Muscle of leg (tissue), 16 donors: ENCODE data around the gene CARD16. TPM values are rescaled to one million over a fixed set of nuclear protein-coding genes. Genes with fewer than 3 reads are reported as not detected.
"Not testable (repeated sequence)": the region's sequence is repeated elsewhere in the genome, so short reads cannot be mapped to it uniquely, and the experiment has no call there.

Experiments
- DNase-seq: peaks from one replicate; pipeline ENCODE4 v3.0.0; 2013
- H3K27ac ChIP-seq: one replicate; pipeline ENCODE4 v1.5.1; 2013; ENCODE audit warnings: mild to moderate bottlenecking, low read length, control low read depth
- H3K27me3 ChIP-seq: one replicate; pipeline ENCODE4 v1.6.1; 2013; ENCODE audit warnings: low read length; ENCODE audit not compliant: control insufficient read depth, insufficient read depth
- H3K36me3 ChIP-seq: one replicate; pipeline ENCODE4 v1.6.1; 2013; ENCODE audit warnings: low read length; ENCODE audit not compliant: control insufficient read depth, insufficient read depth
- H3K4me1 ChIP-seq: one replicate; pipeline ENCODE4 v1.6.1; 2013; ENCODE audit warnings: low read length; ENCODE audit not compliant: control insufficient read depth, insufficient read depth
- H3K4me3 ChIP-seq: one replicate; pipeline ENCODE4 v1.5.1; 2013; ENCODE audit warnings: low read length, control low read depth
- H3K9me3 ChIP-seq: replicated peaks from 2 replicates; pipeline ENCODE4 v1.6.1; 2013; ENCODE audit warnings: low read depth, low read length; ENCODE audit not compliant: control insufficient read depth
- WGBS: methylation state at CpG from one replicate; pipeline ENCODE4 v1.1.5; 2013; ENCODE audit warnings: missing lambda C conversion rate; ENCODE audit not compliant: insufficient coverage; 5-methylcytosine and 5-hydroxymethylcytosine counted together
- long read RNA-seq, 11 donors: transcript quantifications; one replicate each; lab custom pipeline, GENCODE V29; 2026
- polyA plus RNA-seq, 8 donors: library from polyadenylated mRNA; unstranded; fragments of 120-200 nt; gene quantifications; one replicate each; pipeline versions ENCODE4 v1.2.1 to v1.2.3, GENCODE V29; 2013; ENCODE audit warnings: inconsistent platforms in 1 of 8, low replicate concordance in 1 of 8; ENCODE audit not compliant: insufficient read length in 8 of 8, insufficient read depth in 1 of 8
- total RNA-seq: library from RNA; stranded (reverse); fragments of 120-200 nt; gene quantifications from one replicate; pipeline ENCODE4 v1.2.4, GENCODE V29; 2013

Gene CARD16
- 8.3 TPM for total RNA-seq
- 10 to 100 TPM in 7 of 8 donors, 1 to 10 TPM in 1; 9.4 to 13.4 (median 12.4) TPM for polyA plus RNA-seq
- long read RNA-seq, donor 1, partial matches to known transcripts: 0 of 1 reads
- long read RNA-seq, donor 1, other reads (novel, unspliced or antisense): 0 of 1 reads
- long read RNA-seq, donor 2, partial matches to known transcripts: 0 of 1 reads
- long read RNA-seq, donor 2, other reads (novel, unspliced or antisense): 0 of 1 reads
- long read RNA-seq, donor 3, transcript CARD16-201 (4 exons, 613 nt): major isoform, 7 of 10 reads
- long read RNA-seq, donor 3, partial matches to known transcripts: 0 of 10 reads
- long read RNA-seq, donor 3, other reads (novel, unspliced or antisense): 0 of 10 reads
- long read RNA-seq, donor 4, transcript CARD16-201 (4 exons, 613 nt): major isoform, 5 of 6 reads
- long read RNA-seq, donor 4, partial matches to known transcripts: 0 of 6 reads
- long read RNA-seq, donor 4, other reads (novel, unspliced or antisense): 0 of 6 reads
- long read RNA-seq, donor 5, transcript CARD16-201 (4 exons, 613 nt): minor isoform, 5 of 15 reads
- long read RNA-seq, donor 5, transcript CARD16-202 (3 exons, 686 nt): major isoform, 10 of 15 reads
- long read RNA-seq, donor 5, partial matches to known transcripts: 0 of 15 reads
- long read RNA-seq, donor 5, other reads (novel, unspliced or antisense): 0 of 15 reads
- long read RNA-seq, donor 6, transcript CARD16-202 (3 exons, 686 nt): minor isoform, 9 of 20 reads
- long read RNA-seq, donor 6, transcript CARD16-201 (4 exons, 613 nt): major isoform, 11 of 20 reads
- long read RNA-seq, donor 6, partial matches to known transcripts: 0 of 20 reads
- long read RNA-seq, donor 6, other reads (novel, unspliced or antisense): 0 of 20 reads
- long read RNA-seq, donor 7, transcript CARD16-201 (4 exons, 613 nt): major isoform, 5 of 8 reads
- long read RNA-seq, donor 7, partial matches to known transcripts: 0 of 8 reads
- long read RNA-seq, donor 7, other reads (novel, unspliced or antisense): 0 of 8 reads
- long read RNA-seq, donor 8, transcript CARD16-201 (4 exons, 613 nt): major isoform, 6 of 13 reads
- long read RNA-seq, donor 8, partial matches to known transcripts: 5 of 13 reads
- long read RNA-seq, donor 8, other reads (novel, unspliced or antisense): 0 of 13 reads
- long read RNA-seq, donor 9, transcript CARD16-201 (4 exons, 613 nt): major isoform, 5 of 9 reads
- long read RNA-seq, donor 9, partial matches to known transcripts: 0 of 9 reads
- long read RNA-seq, donor 9, other reads (novel, unspliced or antisense): 0 of 9 reads
- long read RNA-seq, donor 10, transcript CARD16-201 (4 exons, 613 nt): major isoform, 7 of 10 reads
- long read RNA-seq, donor 10, partial matches to known transcripts: 0 of 10 reads
- long read RNA-seq, donor 10, other reads (novel, unspliced or antisense): 0 of 10 reads
- long read RNA-seq, donor 11, transcript CARD16-202 (3 exons, 686 nt): major isoform, 8 of 10 reads
- long read RNA-seq, donor 11, partial matches to known transcripts: 0 of 10 reads
- long read RNA-seq, donor 11, other reads (novel, unspliced or antisense): 0 of 10 reads

DNA sequence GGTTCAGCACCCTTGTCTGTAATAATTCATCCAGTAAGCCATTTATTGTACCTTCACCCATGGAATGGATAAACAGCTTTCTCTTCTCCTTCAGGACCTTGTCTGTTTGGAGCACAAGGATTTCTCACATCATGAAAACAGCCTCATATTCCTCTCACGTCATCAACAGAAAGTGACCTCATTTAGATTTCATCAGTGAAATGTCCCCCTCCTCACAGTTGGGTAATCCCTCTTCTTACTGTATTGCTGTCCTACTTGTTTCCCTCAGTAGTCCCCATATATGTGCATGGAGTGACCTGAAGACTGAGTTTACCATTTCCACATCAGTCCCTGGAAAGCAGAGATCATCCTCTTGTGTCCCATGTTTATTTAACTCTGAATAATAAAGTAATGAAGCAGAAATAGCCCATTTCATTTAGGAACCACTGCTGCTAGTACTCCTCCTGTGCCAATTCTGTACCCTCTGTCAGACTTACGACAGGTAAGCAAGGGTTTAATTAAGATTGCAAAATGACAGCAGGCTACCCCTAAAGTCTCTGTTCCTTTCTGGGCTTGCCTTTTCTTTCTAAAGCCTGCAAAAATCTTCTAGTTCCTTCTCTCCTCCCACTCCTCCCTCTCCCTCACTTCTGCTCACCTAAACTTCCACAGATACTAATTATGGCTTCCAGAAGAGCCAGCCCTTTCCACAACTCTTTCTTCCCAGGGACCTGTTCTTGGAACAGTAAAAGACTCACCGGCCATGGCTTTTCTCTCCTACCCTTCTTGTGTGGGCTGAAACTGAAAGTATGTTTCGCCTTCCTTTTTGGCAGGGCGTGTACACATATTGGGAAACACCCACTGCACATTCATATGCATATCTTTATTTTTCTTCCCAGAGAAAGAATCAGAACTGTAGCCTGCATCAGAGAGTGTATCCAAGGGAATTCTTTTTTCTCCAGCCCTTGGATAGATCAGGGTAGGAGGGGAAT, at the start of gene CARD16:
TSS of gene CARD16 (minus strand) at position 779 of the 968 bp plus-strand sequence. CDS start at position 741, 38 bp downstream.
- not testable (repeated sequence) for H3K27me3 ChIP-seq, H3K9me3 ChIP-seq, H3K4me1 ChIP-seq, H3K36me3 ChIP-seq
- WGBS: 64% methylated on average over 1 of the region's 5 CpGs
- H3K27ac ChIP-seq: peak within 1 kb of the TSS; percentile 74
- DNase-seq: peak; percentile 87
- peak within 1 kb of the TSS; percentile 37 for H3K4me3 ChIP-seq

DNA sequence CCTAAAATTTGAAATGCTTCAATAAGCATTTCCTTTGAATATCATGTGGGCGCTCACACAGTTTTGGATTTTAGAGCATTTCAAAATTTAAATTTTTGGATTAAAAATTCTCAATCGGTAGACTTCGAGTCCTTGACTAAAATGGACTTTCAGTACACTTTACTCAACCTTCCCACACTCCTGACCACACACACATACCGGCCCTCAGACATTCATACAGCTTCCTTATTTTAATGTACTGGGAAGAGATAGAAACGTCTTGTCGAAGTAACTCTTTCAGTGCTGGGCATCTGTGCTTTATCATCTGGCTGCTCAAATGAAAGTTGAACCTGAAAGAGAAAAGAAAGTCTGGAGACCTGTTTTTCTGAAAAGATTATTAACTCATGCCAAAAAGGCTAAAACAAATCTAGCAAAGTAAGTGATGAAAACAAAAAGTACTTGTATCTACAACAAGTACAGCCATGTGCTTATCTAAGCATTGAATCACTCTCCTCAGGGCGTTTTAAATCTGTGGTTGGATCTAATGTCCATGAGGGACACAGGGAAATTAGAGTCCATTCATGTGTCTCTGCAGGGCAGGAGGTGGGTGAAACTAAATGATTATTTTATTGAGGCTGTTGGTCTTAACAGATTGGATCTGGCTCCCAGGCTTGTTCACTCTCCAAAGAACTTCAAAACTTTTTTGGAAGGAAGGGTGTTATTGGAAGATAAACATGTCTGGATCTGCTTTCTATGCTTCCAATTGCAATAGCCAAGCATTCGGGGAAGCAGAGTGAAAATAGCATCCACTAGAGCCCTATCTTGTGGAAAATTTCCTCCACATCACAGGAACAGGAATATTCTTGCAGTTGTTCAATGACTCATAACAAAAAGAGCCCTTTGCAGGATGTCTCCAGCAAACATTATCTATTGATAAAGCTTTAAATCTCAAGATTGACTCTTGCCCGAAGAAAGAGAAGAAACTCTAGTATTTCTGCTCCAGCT, 47.4 kb upstream of the CARD16 start:
- 33% methylated on average over 1 of the region's 9 CpGs for WGBS
- no peak overlapping the region for H3K27ac ChIP-seq
- H3K4me1 ChIP-seq: no peaks in the 10 kb centered on the region
- DNase-seq: peak; percentile 55
- H3K9me3 ChIP-seq: no peaks in the 10 kb centered on the region
- no peaks in the 10 kb centered on the region for H3K36me3 ChIP-seq
- H3K27me3 ChIP-seq: no peaks in the 10 kb centered on the region
- no peak overlapping the region for H3K4me3 ChIP-seq

DNA sequence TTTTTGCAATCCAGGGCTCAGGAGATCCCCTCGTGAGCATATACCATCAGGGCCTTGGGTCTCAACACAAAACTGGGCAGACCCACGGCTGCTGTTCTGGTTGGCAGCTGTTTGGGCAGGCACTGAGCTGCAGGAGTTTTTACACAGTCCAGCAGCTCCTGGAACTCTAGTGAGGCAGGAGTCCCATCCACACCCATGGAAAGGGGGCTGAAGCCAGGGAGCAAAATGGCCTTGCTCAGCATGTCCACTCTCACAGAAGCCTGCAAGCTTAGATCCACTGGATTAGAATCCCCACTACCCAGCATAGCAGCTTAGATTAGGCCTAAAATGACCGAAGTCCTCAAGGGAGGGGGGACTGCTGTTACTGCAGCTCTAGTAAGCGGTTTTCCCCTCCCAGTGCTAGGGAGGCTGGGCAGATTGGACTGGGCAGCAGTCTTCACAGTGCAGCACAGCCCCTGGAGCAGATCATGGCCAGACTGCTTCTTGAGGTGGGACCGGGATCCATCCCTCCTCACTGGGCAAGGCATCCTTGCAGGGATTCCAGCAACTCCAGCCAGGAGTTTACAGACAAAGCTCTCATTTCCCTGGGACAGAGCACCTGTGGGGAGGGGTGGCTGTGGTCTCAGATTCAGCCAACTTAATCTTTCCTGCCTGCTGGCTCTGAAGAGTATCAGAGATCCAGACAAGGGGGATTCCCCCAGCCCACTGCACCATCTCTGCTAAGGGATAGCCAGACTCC, 36.4 kb upstream of the CARD16 start:
- Histone ChIP-seq H3K4me3 (no peak overlapping the region), H3K27ac (no peak overlapping the region), H3K9me3 (no peaks in the 10 kb centered on the region), H3K4me1 (no peaks in the 10 kb centered on the region), H3K36me3 (no peaks in the 10 kb centered on the region), H3K27me3 (no peaks in the 10 kb centered on the region)
- 87% methylated on average over 3 of the region's 5 CpGs for WGBS
- no peak for DNase-seq

DNA sequence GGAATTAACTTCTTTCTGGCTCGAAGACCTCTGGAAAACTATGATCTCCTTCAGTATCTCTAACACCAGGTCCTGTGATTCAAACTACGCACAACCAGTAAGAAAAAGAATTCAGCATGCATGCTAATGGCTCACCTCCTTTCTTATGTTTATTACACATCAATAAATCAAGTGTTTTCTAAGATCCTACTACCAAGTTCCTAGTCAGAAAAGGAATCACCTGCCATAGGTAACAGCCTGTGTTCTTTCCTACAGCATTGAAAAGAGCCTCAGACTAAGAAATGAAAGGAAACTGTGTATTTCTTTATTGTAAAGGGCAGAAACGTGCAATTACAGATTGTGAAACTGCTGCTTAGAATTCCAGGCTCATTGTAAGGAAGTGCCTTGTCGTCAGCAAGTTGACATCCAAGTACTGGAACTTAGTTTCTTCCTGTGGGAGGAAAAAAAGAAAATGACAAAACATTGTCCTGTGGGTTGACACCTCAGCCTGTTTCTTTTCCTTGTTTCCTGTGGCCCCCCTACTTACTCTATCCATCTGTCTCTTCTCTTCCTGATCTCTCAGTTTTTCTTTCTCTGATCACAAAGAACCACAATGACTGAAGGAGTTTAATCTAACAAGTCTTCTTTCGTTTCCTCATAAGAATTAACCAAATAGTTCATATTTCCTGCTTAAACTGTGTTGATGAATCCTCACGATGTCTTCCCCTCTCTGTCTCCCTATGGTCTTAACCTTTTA, 35.2 kb upstream of the CARD16 start:
- not testable (repeated sequence) for H3K27me3 ChIP-seq, H3K4me3 ChIP-seq, H3K9me3 ChIP-seq, H3K36me3 ChIP-seq, H3K27ac ChIP-seq, H3K4me1 ChIP-seq
- 69% methylated on average over 2 of the region's 6 CpGs for WGBS
- DNase-seq: peak; percentile 27

DNA sequence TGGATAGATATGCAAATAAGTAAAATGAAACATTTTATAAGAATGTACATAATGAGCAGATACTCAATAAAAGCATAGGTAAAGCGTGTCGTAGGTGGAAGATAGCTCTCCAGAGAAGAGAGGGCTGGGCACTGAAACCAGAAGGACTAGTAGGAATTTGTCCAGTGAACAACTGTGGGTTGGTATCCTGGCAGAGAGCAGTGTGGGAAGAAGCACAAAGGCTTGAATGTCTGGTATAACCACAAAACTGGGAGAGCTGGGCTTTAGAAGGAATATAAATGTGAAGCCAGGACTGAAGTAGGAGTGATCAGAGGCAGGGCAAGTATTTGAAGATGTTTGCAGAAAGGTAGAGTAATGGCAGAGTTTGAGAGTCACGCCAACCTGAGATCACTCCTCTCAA, 33.1 kb upstream of the CARD16 start:
- Histone ChIP-seq H3K9me3 (no peaks in the 10 kb centered on the region), H3K36me3 (no peaks in the 10 kb centered on the region), H3K4me1 (no peaks in the 10 kb centered on the region), H3K27ac (no peak overlapping the region), H3K27me3 (no peaks in the 10 kb centered on the region), H3K4me3 (no peak overlapping the region)
- DNase-seq: no peak
- 71% methylated on average over 2 of the region's 3 CpGs for WGBS

DNA sequence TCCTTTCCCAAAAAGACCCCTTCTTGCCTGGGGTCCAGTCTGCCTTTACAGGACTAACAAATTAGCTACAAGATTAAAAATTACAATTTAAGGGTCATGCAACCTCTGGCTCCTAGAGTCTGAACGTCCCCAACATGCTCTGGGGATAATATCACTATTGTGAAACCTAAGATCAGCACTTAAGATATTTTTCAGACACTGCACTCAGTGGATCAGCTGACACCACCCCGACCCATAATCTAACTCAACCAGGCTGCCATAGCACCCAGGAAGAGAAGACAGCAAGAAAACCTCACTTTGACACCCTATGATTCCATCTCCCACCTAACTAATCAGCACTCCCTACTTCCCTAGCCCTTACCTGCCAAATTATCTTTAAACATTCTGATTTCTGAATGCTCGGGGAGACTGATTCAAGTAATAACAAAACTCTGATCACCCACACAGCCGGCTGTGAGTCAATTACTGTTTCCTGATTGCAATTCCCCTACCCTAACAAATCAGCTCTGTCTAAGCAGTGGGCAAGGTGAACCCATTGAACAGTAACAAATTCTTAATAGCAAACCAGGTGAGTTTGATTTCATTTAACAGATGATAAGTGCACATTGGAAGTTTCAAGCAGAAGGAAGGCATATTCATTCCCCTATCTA, 32.1 kb upstream of the CARD16 start:
- WGBS: 74% methylated on average over 4 of the region's 4 CpGs
- H3K4me1 ChIP-seq: not testable (repeated sequence)

DNA sequence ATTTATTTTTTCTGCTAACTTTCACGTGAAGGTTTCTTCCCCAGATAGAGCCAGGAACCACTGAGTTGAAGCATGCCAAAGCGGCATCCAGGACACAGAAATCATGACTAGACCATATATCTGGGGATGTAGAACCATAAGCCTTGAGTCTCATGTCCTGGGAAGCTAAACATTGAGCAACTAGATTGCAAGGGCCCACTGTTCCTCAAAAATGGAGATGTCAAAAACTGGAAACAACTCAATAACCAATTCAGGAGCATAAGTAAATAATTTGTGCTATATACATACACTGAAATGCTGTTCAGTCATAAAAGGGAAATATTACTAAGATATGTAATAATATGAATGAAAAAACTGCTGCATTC, 29.0 kb upstream of the CARD16 start:
- no peak for DNase-seq
- no peaks in the 10 kb centered on the region for H3K4me1 ChIP-seq
- no peak overlapping the region for H3K4me3 ChIP-seq
- no peaks in the 10 kb centered on the region for H3K36me3 ChIP-seq
- H3K27ac ChIP-seq: peak overlapping the region; percentile 13
- no CpG with 5 or more reads among the region's 2 CpGs for WGBS
- H3K9me3 ChIP-seq: no peaks in the 10 kb centered on the region
- H3K27me3 ChIP-seq: no peaks in the 10 kb centered on the region

More for the DNA sequence above, 32.1 kb upstream of the CARD16 start:
- H3K4me3 ChIP-seq, H3K27me3 ChIP-seq, H3K36me3 ChIP-seq, H3K27ac ChIP-seq, DNase-seq, H3K9me3 ChIP-seq: not testable (repeated sequence)
